ENCODE measurements around the gene NELFA. TPM values are rescaled to one million over a fixed set of nuclear protein-coding genes. Genes with fewer than 3 reads are reported as not detected.

Gene NELFA
- total RNA-seq, 4 donors from 2014 or later: 23.2 to 41.5 (median 35.5) TPM

DNA sequence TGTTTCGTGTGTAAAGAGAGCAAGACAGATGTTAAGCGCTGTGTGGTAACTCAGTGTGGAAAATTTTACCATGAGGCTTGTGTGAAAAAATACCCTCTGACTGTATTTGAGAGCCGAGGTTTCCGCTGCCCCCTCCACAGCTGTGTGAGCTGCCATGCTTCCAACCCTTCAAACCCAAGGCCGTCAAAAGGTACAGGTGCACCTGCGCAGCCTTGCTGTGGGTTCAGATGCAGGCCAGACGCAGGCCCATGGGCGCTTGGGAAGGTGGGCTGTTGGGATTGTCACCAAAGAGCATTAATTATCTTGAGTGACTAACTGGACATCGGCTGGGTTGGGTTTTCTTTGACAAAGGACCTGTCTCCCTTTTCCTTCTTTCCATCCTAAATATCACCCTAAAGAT, 55.4 kb downstream of the NELFA start:
- 95% methylated on average over 9 of the region's 9 CpGs for WGBS
- peaks cover 44% of the 10 kb centered on the region for H3K36me3 ChIP-seq
- DNase-seq (ENCODE audit: low spot score in 2 of 2): no peak
- H3K9me3 ChIP-seq: no peaks in the 10 kb centered on the region
- H3K4me1 ChIP-seq: no peaks in the 10 kb centered on the region
- no peaks in the 10 kb centered on the region for H3K27me3 ChIP-seq
- H3K27ac ChIP-seq: no peak overlapping the region
- TF ChIP-seq EP300 (IDR thresholded peaks at IDR 0.05) (no peak), POLR2A (IDR thresholded peaks at IDR 0.05) (no peak), CTCF (IDR thresholded peaks at IDR 0.05) (no peak), POLR2AphosphoS5 (IDR thresholded peaks at IDR 0.05) (no peak)
- H3K4me3 ChIP-seq: no peak overlapping the region

GRCh38 chr4:1952719-1953118, 56.1 kb downstream of the NELFA start:
- no peaks in the 10 kb centered on the region for H3K4me1 ChIP-seq

DNA sequence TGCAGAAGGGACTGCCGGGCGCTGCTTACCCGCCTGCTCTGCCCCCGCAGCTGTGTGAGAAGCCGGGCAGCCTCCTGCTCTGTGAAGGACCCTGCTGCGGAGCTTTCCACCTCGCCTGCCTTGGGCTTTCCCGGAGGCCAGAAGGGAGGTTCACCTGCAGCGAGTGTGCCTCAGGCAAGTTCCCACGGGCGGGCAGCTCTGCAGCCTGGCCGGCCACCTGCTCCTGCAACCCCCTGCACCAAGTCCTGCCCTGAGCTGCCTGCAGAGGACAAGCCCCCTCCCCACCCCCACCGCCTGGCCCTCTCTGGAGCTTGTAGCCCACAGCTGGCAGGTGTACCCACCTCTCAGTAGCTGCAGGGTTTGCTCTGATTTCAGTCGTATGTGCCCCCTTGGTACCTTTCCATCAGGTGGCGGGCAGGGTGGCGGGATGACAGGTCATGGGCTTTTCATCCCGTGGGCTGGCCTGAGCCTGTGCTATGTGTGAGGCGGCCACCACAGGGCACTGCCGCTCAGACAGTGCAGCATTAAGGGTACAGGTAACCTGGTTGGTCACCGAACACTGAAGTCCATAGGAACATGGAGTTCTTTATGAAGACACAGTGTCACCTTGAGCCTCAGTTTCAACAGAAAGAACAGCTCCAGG, 56.6 kb downstream of the NELFA start:
- Histone ChIP-seq H3K4me1 (no peaks in the 10 kb centered on the region), H3K36me3 (peaks cover 38% of the 10 kb centered on the region), H3K27ac (no peak overlapping the region), H3K4me3 (no peak overlapping the region), H3K27me3 (no peaks in the 10 kb centered on the region), H3K9me3 (no peaks in the 10 kb centered on the region)
- TF ChIP-seq POLR2A (IDR thresholded peaks at IDR 0.05) (no peak), POLR2AphosphoS5 (IDR thresholded peaks at IDR 0.05) (no peak), CTCF (IDR thresholded peaks at IDR 0.05) (no peak), EP300 (IDR thresholded peaks at IDR 0.05) (no peak)
- DNase-seq (ENCODE audit: low spot score in 2 of 2): no peak
- 89% methylated on average over 12 of the region's 20 CpGs for WGBS

More at GRCh38 chr4:1952719-1953118, 56.1 kb downstream of the NELFA start:
- no peak for TF ChIP-seq POLR2A (IDR thresholded peaks at IDR 0.05)
- no peak for TF ChIP-seq POLR2AphosphoS5 (IDR thresholded peaks at IDR 0.05)
- no peak for TF ChIP-seq EP300 (IDR thresholded peaks at IDR 0.05)
- no peak for TF ChIP-seq CTCF (IDR thresholded peaks at IDR 0.05)
- Histone ChIP-seq H3K36me3 (peaks cover 38% of the 10 kb centered on the region), H3K4me3 (no peak overlapping the region), H3K9me3 (no peaks in the 10 kb centered on the region), H3K27ac (no peak overlapping the region), H3K27me3 (no peaks in the 10 kb centered on the region)
- DNase-seq (ENCODE audit: low spot score in 2 of 2): no peak
- WGBS: no CpG with 5 or more reads among the region's 5 CpGs

- H3K9me3 ChIP-seq: no peaks in the 10 kb centered on the region
- TF ChIP-seq POLR2A (IDR thresholded peaks at IDR 0.05) (no peak), CTCF (IDR thresholded peaks at IDR 0.05) (no peak), EP300 (IDR thresholded peaks at IDR 0.05) (no peak), POLR2AphosphoS5 (IDR thresholded peaks at IDR 0.05) (no peak)
- peaks cover 34% of the 10 kb centered on the region for H3K36me3 ChIP-seq
- H3K4me1 ChIP-seq: no peaks in the 10 kb centered on the region
- WGBS: 93% methylated on average over 10 of the region's 10 CpGs
- H3K27me3 ChIP-seq: no peaks in the 10 kb centered on the region
- no peak for DNase-seq (ENCODE audit: low spot score in 2 of 2)
- no peak overlapping the region for H3K4me3 ChIP-seq
- no peak overlapping the region for H3K27ac ChIP-seq
These were observed 58.4 kb downstream of the NELFA start for GRCh38 chr4:1950369-1950768.

DNA sequence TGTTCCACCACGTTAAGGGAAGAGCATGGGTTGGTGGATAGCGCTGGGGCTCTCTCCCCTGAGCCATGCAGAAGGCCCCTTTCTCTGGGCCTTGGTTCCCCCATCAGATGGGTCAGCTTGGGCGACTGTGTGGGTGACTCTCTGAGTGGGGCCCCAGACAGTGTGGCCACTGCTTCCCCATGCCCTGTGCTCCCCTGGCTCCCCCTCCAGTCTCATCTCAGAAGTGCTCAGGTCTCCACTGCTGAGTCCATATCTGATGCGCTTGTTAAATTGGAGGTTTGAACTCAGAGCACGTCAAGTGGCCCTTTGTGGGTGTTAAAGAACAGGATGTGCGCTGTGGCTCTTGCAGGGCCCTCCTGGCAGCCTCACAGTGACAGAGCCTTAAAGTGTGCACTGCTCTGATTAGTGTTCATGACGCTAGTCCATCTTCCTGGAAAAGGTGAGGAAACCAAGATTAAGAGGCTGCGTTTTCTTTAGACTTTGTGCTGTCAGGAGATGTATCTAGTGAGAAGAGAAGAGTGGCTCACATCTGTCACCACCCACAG, 59.8 kb downstream of the NELFA start:
- Histone ChIP-seq H3K36me3 (peaks cover 27% of the 10 kb centered on the region), H3K27ac (no peak overlapping the region), H3K9me3 (no peaks in the 10 kb centered on the region), H3K4me1 (no peaks in the 10 kb centered on the region), H3K4me3 (no peak overlapping the region), H3K27me3 (no peaks in the 10 kb centered on the region)
- no peak for DNase-seq (ENCODE audit: low spot score in 2 of 2)
- 91% methylated on average over 8 of the region's 8 CpGs for WGBS
- TF ChIP-seq EP300 (IDR thresholded peaks at IDR 0.05) (no peak), POLR2A (IDR thresholded peaks at IDR 0.05) (no peak), CTCF (IDR thresholded peaks at IDR 0.05) (no peak), POLR2AphosphoS5 (IDR thresholded peaks at IDR 0.05) (no peak)
